A172 (cell line): ENCODE results near the gene TRIM31. TPM values are rescaled to one million over a fixed set of nuclear protein-coding genes. Genes with fewer than 3 reads are reported as not detected.
"Not testable (repeated sequence)": the region's sequence is repeated elsewhere in the genome, so short reads cannot be mapped to it uniquely, and the experiment has no call there.

Experiments
- DNase-seq: peaks from one replicate; pipeline ENCODE4 v3.0.0-alpha.2; 2015; ENCODE audit warnings: low spot score
- total RNA-seq: library from RNA; depleted of rRNA; stranded (reverse); fragments of >200 nt; shearing (Covaris generic); gene quantifications from 2 replicates; pipeline ENCODE4 v1.2.3, GENCODE V29; 2014

The TRIM31 gene
- total RNA-seq, 1 experiment from 2014 or later: not detected

DNA sequence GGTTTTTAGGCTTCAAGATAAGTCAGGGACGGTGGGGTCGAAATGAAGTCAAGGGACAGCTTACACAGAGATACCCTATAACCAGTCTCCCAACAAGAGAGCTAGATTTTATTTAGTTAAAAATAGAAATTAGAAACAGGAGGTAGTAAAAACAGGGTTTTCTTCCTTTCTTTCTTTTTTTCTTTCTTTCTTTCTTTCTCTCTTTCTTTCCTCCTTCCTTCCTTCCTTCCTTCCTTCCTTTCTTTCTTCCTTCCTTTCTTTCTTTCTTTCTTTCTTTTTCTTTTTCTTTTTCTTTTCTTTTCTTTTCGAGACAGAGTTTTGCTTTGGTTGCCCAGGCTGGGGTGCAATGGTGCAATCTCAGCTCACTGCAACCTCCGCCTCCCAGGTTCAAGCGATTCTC lies 5.8 kb upstream of the TRIM31 start:
- DNase-seq: not testable (repeated sequence)

DNA sequence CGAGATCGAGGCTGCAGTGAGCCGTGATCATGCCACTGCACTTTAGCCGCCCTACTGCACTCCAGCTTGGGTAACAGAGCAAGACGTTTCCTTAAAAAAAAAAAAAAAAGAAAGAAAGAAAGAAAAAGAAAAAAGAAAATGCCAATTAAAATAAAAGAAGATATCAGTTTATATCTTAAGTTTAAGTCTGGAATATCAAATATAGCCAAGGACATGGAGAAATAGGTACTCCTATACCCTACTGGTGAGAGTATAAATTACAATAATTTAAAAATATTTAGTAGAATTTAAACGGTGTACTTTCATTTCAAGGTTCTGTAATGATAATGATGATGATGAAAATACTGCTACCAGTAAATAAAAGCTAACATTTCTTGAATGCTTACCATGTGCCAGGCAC lies 3.8 kb upstream of the TRIM31 start:
- DNase-seq: no peak

DNA sequence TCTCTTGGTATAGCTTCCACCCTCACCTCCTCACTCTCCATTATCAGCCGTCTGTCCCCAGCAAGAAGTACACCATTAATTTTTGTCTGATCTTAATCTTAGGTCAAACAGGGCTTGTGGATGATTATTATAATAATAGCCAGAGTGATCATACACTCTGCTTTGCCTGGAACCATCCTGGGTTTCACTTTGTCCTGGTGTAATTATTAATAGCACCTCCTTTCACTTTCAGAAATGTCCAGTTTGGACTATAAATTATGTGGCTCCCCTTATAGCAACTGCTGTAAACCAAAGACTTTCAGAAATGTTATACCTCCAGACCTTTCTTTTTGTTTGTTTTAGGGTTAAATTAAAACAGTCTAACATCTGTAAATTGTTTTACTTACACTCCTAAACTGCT lies 951 bp upstream of the TRIM31 start:
- DNase-seq: no peak

DNA sequence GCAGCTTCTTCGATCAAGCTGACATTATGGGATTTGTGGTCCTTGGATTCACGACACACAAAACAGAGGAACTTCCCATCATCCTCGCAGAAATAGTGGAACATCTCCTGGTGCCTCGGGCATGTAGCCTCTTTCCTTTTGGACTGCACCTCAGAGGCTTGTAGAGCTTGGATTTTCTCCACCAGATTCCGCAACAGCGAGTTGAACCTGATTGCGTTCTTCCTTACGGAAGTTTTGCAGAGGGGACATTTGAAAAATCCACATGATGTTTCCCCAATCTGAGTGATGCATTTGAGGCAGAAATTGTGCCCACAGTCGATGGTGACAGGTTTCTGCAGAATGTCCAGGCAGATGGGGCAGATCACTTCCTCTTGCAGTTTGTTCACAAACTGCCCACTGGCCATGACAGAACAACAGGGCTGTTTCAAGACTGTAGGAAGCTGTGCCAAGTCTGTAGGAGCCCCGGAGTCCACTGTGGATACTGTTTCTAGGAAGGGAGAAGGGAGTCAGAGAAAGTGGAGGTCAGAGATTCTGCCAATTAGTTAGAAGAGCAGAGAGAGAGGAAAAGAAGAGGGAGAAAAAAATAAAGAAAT lies 392 bp downstream of the TRIM31 start:
- no peak for DNase-seq

DNA sequence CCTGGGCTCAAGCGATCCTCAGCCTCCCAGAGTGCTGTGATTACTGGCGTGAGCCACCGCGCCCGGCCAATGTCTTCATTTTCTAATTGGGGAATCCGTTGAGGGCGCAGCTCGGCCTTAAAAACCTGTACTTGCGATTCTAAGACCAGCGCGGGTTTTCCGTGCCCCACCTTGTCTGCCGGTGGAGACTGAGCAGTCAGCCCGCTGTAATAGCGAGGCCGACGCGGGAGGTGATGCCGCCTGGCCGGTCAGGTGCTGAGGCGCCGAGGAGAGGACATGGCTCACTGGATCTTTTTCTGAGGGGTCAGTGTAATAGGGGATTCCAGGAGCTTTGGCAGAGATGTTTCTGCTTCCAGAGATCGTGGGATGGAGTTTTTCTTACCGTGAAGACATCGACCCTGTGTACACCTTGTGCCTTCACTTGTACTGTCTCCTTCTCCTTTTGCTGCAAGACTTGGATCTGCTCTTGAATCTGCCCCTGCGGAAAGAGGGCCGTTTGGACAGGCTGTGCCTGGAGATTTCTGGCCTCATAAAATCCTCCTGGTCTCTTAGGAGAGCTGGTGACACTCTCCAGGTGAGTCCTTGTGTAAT lies 1.5 kb downstream of the TRIM31 start:
- DNase-seq: no peak

DNA sequence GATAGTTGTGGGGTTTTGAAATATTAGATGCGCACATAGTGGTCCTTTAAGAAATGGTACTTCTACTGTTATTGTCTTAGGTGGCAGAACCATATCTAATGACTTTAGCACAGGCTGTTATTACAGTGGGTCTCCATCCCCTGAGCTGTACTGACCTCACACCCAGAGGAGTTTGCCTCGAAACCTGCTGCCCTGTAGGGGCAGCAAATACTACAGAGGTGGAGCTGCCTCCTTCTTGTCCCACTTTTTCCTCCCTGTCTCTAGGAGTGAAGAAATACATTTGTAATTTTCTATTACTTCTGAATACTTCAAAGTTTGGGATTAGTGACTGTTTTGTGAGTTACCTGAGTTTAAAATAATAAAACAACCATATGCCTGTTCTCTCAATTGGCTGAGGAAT lies 8.2 kb downstream of the TRIM31 start:
- no peak for DNase-seq

DNA sequence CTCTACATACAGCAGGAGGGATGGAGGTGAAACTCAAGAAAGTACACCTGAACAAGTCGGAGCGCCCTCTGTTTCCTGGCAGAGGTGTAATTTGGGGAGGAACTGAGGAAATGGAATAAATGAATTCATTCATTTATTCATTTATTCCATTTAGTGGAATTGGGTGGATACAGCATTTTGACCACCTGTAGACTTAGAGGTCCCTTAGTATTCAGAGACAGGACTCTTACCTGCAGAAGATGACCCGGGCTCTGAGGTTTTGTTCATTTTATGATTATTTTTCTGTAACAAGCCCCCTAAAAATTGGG lies 9.1 kb downstream of the TRIM31 start:
- DNase-seq: no peak

DNA sequence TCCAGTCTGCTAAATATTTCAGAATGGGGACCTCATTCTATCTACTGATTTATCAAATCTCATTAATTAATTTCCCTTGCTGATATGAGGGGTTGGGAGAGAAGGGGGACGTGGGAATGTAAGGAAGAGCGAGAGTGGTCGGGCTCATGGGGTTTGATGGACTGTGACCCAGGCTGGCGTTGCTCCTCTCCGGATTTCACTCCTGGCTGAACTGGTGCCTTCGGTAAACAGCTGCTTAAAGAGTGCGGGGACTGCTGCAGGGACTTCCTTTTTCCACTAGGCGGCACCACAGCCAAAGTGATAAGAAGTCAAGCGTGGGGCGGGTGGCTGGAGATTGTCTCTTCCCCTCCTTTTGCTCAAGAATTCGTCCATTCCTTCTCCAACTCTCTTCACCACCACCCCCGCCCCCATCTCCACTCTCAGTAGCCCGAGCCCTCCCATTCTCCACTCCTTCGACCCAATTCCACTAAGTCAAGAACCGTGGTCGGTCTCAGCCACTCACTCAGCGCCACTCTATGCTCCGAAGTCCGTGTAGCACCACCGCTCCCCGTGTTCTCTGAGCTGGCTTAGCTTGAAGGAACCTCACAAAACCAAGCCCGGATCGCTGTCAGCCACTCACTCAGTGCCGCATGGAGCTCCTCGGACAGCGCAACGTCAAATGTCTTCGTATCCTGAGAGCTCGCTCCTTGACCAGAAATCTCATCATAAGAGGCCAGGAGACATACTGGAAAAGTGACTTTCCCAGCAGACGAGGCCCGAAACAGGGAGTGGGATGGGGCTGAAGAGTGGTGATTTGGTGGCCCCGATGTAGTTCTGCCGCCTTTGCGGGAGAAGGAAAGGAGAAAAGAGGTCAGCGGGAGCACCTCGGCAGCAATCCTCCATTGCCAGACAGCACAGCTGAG lies 9.7 kb downstream of the TRIM31 start:
- peak; percentile 84 for DNase-seq

DNA sequence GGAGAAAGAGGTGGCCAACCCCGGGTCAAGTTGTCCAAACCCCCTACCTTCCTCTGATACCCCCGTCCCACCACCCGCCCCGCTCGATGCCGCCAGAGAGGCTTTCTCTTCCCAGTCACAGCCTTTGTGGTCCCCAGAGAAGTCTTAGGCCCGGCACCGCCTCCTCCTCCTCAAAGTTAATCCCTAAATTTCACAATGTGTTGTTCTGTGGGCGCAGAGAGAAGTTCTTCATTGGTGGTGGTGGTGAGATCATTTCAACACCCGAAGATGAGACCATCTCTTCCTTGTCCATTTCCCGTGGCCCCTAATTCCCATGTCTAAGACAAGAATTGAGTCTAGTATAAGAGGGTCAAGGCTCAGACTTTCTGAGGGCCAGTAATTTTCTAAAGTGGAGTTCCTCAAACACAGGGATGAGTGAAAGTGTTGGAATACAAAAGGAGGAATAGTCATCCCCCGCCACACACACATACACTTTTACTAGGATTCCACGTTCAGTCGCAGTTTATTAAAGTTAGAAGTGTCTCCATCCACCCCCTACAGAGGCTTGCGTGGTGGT lies 10.4 kb downstream of the TRIM31 start:
- no peak for DNase-seq

DNA sequence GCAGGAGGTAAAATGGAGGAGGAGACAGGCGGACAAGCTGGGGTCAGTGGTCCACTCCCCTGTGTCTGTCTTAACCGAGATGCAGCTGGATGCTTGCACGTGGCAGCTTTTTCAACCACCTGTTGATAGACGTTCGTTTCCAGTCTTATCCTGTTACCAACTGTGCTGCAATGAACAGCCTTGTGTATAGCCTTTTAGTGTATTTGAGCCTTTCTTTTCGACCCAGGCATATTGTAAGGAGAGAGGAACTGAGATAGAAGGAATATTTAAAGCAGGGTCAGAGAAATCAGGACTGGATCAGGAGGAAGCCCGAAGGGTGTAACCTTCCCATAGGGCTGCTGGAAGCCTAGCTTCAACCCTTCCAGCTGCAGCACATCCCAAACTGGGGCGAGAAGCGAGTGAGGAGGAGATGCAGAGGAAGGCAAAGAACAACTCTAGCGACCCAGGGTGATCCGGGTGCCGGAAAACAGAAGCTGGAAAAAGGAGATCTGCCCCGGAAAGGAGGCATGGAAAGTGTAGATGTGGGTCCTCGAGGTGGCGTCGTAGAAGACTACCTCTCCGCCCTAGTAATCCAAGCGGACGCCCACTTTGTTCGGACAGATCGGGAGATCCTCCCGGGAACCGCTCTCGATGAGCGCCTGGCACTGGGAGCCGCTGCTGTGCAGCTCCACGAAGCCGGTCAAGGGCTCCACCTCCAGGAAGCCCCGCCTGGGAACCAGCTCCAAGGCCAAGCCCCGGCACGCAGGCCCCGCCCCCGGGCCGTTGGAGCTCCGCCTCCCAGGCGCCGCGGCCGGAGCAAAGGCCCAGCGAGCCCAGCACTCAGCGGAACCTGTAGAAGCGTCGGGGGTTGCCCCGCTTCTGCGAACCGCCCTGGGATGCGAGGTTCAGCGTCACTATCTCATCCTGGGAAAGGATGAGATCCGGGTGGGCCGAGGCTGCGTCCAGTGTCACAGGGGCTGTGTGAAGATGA lies 11.2 kb downstream of the TRIM31 start:
- DNase-seq: peak; percentile 73

DNA sequence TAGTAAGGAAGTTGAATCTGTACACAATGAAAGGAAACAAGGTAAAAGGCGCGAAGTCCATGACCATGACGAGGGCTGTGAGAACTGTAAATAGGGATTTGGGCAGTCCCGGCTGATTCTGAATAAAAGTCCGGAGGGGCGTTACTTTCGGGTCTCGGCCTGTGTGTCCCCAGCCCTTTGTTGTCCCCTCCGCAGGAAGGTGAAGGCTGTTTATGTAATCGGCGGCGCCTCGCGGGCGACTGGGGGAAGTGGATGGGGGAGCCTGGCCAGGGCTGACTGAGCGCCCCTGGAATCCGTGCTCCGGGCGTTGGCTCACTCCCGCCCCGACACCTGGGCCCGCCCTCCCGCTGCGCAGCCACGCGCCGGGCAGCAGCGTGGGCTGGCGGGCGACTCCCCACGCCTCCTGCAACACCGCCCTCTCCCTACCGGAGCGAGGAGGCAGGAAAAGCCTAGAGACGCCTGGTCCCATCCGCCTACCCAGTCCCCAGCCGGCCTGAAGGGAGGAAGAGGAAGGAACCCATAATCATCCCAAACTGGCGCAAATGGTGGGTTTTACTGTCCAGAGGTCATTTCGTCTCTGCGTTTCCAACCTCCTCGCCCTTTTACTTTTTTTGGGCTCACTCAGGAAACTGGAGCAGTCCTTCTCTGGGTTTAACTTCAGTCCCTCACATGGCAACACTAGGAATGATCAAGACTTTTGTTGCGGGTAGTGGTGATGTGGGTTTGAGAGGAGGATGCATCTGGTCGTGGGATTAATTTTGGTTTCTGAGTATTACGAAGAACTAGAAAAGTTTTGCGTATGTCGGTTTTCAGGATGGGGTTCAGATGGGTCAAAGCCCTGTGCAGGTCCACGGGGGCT lies 12.1 kb downstream of the TRIM31 start:
- DNase-seq: no peak

DNA sequence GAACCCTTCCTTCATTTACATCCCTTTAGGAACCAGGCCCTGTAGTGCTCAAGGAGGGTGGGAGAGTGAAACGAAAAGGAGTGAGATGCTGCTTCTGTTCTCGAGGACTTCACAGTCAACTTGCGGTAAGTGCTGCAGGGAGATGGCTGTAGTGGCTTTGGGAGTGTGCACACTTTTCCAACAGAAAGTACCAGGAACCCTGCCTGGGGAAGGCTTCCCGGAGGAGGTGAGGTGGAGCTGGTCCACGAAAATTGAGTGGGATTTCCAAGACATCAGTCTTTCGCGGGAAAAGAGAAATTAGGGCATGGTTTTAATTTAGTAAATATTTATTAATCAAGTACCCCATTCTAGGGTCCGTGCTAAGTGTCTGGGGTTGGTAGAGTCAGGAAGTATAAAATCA lies 12.7 kb downstream of the TRIM31 start:
- no peak for DNase-seq

DNA sequence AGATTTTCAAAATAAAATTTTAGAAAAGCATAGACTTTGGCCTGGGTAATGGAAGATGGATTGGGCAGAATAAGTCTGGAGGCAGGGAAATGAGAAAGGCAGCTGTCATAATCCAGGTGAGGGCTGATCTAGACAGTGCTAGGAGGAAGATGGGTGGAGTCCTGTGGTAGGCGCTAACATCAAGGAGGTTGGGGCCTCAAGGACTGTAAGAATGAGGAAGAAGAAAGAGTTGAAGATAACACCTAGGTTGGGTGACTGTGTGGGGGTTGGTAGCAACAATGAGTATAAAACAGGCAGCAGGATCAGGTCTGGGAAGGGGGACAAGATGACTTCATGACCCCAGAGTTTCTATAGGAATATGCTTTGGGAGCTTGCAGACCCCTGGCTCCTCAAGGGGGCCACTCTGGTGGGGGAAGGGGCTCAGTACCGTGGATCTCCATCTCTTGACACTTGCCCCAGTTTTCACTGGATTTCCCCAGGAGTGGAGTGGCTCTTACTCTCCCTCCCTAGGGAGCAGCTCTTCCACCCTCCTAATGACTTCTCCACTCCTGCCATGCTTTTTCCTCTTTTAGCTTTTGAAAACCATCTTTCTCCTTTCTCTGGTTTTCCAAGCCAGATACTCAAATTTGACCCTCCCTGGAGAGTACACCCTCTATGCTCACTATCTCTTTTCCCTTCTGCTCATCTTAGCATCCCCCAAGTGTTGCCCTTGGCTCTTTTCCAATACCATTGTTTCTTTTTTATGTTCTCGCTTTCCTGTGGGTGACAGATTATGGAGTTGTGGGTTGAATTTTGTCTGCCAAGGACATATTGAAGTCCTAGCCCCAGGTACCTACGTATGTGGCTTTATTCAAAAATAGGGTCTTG lies 14.8 kb downstream of the TRIM31 start:
- no peak for DNase-seq

DNA sequence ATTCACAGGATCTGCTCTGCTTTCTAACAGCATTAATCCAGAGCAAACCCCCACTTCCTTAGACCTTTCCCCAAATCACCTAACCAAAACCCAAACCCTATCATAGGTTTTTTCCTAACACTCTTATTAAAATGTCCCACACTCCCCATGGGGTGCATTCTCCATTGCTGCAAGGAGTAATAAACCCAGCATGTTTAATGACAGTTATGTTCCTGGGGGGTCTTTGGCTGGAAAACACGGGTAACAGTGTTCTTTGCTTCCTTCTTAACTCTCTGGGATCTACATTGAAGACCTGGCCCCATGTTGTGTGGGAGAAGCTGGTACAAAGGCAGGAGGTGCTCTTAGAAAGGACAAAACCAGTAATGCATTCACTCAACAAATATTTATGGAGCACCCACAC lies 16.1 kb downstream of the TRIM31 start:
- DNase-seq: no peak

DNA sequence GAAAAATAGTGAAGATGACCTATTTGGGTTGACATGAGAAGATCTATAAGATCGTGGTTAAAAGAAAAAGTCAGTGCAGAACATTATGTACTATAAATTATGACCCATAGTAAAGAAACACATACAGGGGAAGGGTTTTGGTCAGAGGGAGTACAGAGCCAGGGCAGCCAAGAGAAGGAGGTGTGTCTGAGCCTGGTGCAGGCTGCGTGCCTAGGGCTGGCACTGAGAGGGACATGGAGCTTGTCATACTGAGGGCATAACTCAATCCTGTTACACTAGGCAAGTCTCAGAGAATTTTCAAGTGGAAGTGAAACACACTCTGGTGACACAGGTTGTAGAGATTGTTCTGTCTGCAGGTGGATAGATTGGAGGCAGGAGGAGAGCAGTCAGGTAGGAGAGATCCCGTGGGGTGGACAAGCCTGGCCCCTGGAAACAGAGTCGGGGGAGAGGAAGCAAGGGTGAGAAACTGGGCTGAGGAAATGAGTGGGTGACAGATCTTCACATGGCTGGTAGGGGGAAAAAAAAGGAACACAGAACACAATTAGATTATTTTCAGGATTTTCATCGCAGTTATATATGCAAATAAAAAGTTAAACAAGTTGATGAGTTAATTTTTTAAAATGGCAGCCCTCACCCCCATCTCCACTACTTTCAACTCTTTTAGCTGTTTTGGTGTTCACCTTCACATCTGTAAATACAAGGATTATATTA lies 18.8 kb downstream of the TRIM31 start:
- no peak for DNase-seq

DNA sequence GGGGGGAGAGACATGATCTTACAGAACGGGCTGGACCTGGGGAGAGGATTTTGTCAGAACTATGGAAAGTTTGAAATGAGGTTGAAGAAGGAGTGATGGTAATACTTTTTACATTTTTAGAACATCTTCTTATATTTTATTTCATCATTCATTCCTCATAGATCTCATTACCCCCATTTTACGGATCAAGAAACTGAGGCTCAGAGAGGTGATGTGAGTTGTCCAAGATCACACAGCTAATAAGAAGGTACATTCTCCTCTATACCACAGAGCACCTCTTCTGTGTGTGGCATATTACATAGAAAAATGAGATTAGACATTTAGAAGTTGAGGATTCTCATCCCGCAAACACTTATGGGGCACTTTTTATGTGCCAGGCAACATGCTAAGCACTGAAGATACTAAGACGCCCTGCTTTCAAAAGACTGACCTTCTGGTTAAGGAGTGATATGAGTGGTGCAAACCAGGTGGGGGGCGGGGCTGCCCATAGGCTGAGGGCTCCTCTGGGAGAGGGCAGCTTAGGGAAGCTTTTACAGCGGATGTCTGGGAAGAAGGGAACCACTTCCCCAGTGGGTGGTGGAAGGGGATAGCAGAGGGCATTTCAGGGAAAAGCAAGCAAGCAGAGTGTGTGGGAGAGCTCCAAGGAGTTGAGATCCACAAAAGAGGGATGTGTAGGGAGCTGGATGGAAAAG lies 19.9 kb downstream of the TRIM31 start:
- DNase-seq: no peak

DNA sequence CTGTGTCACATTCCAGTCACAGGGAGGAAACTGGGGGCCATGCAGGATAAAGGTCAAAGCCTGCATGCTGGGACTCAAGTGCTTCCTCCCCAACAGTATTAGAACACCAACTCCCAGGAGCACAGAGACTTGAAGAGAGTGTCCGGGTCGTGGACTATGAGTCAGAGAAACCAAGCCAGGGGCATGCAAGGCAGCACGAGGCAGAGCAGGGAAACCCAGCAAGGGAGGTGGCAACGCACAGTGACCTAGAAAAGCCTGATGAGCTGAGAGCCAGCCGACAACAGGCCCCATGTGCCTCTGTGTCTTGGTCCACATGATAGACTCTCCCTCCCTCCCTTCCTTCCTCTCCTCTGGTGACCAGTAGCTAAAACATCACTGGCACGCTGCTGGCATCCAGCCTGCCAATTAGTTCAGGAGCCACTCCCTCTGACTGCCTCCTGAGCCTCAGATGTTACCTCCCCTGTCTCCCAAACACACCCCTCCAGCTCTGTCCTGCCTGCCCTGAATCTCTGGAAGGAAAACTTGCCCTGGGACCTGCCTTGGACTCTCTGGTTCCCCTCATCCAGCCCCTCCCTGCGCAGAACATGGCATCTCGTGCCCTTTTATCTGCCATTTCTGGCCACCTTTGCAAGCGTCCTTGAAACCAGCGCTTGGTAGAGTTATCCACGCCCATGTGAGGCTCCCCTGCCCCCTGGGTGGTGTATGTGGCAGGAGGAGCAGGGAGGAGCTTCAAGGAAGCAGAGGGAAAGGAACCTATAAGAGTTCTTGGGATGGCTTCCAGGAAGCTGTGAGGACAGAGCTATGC lies 21.1 kb downstream of the TRIM31 start:
- DNase-seq: peak; percentile 91

DNA sequence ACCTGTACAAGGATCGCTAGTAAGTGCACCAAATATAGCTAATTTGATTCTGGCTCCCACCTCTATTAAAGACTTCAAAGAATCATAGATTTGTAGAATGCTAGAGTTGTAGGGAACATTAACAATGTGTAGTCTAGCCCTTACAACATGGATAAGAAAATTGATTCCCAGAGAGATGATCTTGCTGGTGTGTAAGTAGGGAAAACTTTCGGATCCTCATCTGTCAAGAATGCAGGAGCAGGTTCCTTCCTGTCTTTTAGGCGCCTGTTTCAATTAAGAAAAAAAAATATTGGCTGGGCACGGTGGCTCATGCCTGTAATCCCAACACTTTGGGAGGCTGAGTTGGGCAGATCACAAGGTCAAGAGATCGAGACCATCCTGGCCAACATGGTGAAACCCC lies 25.0 kb downstream of the TRIM31 start:
- DNase-seq: no peak
